A549 (cell line): ENCODE results near the gene HBQ1.

Source experiments
- EP300 ChIP-seq, 2 experiments: fragments of >200 bp; sonication (Bioruptor Twin); formaldehyde crosslinking; IDR thresholded peaks; 2 replicates in 1 of 2; 3 replicates in 1 of 2; pipeline ENCODE4 v1.6.1; 2016 to 2017
- JUN ChIP-seq, 2 experiments: fragments of >200 bp; sonication (Bioruptor Twin); formaldehyde crosslinking; IDR thresholded peaks; 2 replicates in 1 of 2; 3 replicates in 1 of 2; pipeline ENCODE4 v1.6.1; 2016 to 2017
- MAZ ChIP-seq: fragments of 150-350 bp; IDR thresholded peaks from 2 replicates; pipeline ENCODE4 v1.6.1; 2014; ENCODE audit warnings: antibody characterized with exemption, low read depth, low read length, borderline replicate concordance
- NR3C1 ChIP-seq: fragments of >200 bp; sonication (Bioruptor Twin); formaldehyde crosslinking; IDR thresholded peaks from 3 replicates; pipeline ENCODE4 v1.6.1; 2017
- PHF8 ChIP-seq: fragments of 200-600 bp; sonication (generic); IDR thresholded peaks from 2 replicates; pipeline ENCODE4 v1.6.1; 2016; ENCODE audit warnings: low read depth, mild to moderate bottlenecking, antibody characterized with exemption, moderate library complexity, borderline replicate concordance
- POLR2A ChIP-seq: IDR thresholded peaks from 2 replicates; pipeline ENCODE4 v1.6.1; 2012; ENCODE audit warnings: mild to moderate bottlenecking, low read length
- POLR2AphosphoS2 ChIP-seq: conservative IDR thresholded peaks from 2 replicates; pipeline ENCODE4 v1.6.1; 2012; ENCODE audit warnings: low read length, improper control_type of control experiment, inconsistent platforms
- RCOR1 ChIP-seq: fragments of 150-350 bp; IDR thresholded peaks from 2 replicates; pipeline ENCODE4 v1.6.1; 2014; ENCODE audit warnings: antibody characterized with exemption, low read length, low read depth
- SMC3 ChIP-seq: fragments of >200 bp; sonication (Bioruptor Twin); formaldehyde crosslinking; IDR thresholded peaks from 3 replicates; pipeline ENCODE4 v1.6.1; 2018; ENCODE audit warnings: inconsistent platforms
- TP53 ChIP-seq: fragments of 250-450 bp; sonication (Bioruptor Pico); IDR thresholded peaks from 2 replicates; pipeline ENCODE4 v1.5.0; 2021; ENCODE audit warnings: mild to moderate bottlenecking, moderate library complexity
- ZFP36 ChIP-seq: fragments of 450-650 bp; IDR thresholded peaks from 2 replicates; pipeline ENCODE4 v1.6.1; 2014; ENCODE audit warnings: borderline replicate concordance; ENCODE audit not compliant: partially characterized antibody
- TF ChIP-seq, protein P1 (sequence below): fragments of >200 bp; sonication (Bioruptor Twin); formaldehyde crosslinking; IDR thresholded peaks from 3 replicates; pipeline ENCODE4 v1.5.1; 2016
- TF ChIP-seq, protein P2 (sequence below): fragments of 450-650 bp; IDR thresholded peaks from 2 replicates; pipeline ENCODE4 v1.6.1; 2014; ENCODE audit warnings: antibody characterized with exemption

DNA sequence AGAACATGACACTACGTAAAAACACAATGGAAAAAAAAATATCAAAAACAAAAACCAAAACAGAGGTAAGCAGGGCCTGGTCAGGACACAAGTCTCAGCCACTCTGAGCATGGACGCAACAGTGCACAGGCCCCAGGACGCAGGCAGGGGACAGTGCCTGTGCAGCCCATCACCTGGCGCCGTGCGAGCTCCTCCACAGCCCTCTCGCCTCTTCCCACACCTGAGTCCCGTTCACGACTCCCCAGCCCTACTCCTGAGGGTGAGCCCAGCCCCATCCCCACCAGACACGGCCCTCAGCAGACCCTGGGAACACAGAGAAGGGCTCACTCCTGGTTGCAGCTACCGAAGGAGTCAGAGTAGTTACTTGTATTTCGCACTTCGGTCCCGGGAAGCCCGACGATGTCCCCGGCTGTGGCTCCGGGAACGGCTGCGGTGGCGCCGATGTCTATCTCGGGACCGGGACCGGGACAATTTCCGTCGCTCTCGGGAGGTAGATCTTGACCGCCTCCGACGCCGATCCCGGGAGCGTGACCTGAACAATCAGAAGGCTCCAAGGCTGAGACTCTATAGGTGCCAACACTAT is 9.4 kb downstream of the HBQ1 start:
- TF ChIP-seq POLR2A (no peak), NR3C1 (no peak), POLR2AphosphoS2 (no peak; the same call in 1 of the 2 replicates), SMC3 (no peak), JUN (IDR thresholded peaks at IDR 0.05) (no peak), MAZ (no peak), PHF8 (no peak), EP300 (IDR thresholded peaks at IDR 0.05) (no peak), TP53 (CRISPR knock-in tag) (no peak), ZFP36 (no peak), RCOR1 (no peak)
- TF ChIP-seq, protein P1, sequence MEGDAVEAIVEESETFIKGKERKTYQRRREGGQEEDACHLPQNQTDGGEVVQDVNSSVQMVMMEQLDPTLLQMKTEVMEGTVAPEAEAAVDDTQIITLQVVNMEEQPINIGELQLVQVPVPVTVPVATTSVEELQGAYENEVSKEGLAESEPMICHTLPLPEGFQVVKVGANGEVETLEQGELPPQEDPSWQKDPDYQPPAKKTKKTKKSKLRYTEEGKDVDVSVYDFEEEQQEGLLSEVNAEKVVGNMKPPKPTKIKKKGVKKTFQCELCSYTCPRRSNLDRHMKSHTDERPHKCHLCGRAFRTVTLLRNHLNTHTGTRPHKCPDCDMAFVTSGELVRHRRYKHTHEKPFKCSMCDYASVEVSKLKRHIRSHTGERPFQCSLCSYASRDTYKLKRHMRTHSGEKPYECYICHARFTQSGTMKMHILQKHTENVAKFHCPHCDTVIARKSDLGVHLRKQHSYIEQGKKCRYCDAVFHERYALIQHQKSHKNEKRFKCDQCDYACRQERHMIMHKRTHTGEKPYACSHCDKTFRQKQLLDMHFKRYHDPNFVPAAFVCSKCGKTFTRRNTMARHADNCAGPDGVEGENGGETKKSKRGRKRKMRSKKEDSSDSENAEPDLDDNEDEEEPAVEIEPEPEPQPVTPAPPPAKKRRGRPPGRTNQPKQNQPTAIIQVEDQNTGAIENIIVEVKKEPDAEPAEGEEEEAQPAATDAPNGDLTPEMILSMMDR, result no peak
- TF ChIP-seq, protein P2, sequence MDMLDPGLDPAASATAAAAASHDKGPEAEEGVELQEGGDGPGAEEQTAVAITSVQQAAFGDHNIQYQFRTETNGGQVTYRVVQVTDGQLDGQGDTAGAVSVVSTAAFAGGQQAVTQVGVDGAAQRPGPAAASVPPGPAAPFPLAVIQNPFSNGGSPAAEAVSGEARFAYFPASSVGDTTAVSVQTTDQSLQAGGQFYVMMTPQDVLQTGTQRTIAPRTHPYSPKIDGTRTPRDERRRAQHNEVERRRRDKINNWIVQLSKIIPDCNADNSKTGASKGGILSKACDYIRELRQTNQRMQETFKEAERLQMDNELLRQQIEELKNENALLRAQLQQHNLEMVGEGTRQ, result no peak
